ENCODE data around the gene CLIP4. TPM values are rescaled to one million over a fixed set of nuclear protein-coding genes. Genes with fewer than 3 reads are reported as not detected.

Gene CLIP4
- total and polyA plus RNA-seq, 2 of the 13 experiments (the other 11 are each of a cell fraction or from before 2014, with no cell fraction given) = 0.46 to 0.49 TPM

DNA sequence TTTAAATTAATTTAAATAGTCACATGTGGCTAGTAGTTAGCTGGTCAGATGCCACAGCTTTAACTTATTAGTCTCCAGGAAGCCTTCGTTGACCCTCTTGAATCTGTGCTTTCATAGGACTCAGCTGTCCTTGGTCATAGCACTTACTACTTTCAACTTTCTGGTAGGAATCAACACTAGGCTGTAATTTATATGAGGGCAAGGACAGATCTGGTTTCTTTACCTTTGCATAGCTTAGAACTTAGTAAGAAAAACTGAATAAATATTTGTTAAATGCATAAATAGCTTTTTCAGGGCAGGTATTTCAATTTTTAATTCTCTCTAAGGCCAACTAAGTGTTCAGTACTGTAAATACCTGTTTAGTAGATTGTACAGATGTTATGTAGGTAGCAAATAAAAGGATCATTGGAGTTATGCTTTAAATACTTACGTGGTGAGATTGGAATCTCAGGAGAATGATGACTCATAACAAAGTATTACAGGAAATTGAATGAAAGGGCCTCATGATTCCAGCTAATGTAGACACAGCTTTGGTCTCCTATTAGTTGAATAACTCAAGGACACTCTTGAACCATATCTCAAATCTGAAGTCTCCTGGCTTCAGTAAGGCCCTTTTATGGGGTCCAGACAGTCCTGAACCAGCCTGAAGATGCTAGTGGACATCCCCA lies 2.6 kb downstream of the CLIP4 start:
- in situ Hi-C loops (cut with HindIII; ENCODE audit: extremely low pct_ligation_motif_present, low pct_unique_long_range_greater_than_20kb) = no loop called here
- ATAC-seq (no peak; the same call in 2 of the 3 replicates), FAIRE-seq (no peak), DNase-seq (ENCODE audit: low spot score) (peak; percentile 72)
- no peak overlapping the region for H3K9ac ChIP-seq (ENCODE audit: insufficient read depth, low read depth, low read length)
- 24% methylated on average over 2 of the region's 2 CpGs for WGBS (ENCODE audit: low lambda C conversion rate)
- H3K4me1 ChIP-seq (ENCODE audit: insufficient read depth, low read length) = peaks cover 13% of the 10 kb centered on the region; the same call in 1 of the 2 replicates
- H3K4me2 ChIP-seq (ENCODE audit: low read depth, low read length) = no peak overlapping the region
- no peak overlapping the region for H2AFZ ChIP-seq (ENCODE audit: low read length)
- no peak overlapping the region for H3K27ac ChIP-seq (ENCODE audit: extremely low read length, insufficient read depth, low read length)
- H3K9me3 ChIP-seq (ENCODE audit: low read length) = no peaks in the 10 kb centered on the region
- ChIA-PET CTCF (ENCODE audit: low intra/inter-chr PET ratio, low total read pairs) (no interaction called here), POLR2A (interaction anchor here (1.9 to 2.2 kb wide), 2 partner anchors 9 to 11 kb away, joined by 7 to 11 read pairs; no protein-coding TSS in a partner anchor)
- TF ChIP-seq CBFB (CRISPR knock-in tag; IDR thresholded peaks at IDR 0.05) (no peak), EP300 (IDR thresholded peaks at IDR 0.05; ENCODE audit: low read depth in 2 of 2, low read length in 2 of 2) (peak in 1 of 2 experiments; percentile 40; a peak in 1 of 4 replicates), EP300 (CRISPR knock-in tag; IDR thresholded peaks at IDR 0.05; ENCODE audit: borderline replicate concordance) (no peak), SNRNP70 (IDR thresholded peaks at IDR 0.05; ENCODE audit: low read depth, low read length) (no peak), JARID2 (CRISPR knock-in tag; IDR thresholded peaks at IDR 0.05; ENCODE audit: insufficient replicate concordance) (no peak), ZNF501 (CRISPR knock-in tag; IDR thresholded peaks at IDR 0.05) (no peak), GATAD2A (CRISPR knock-in tag; IDR thresholded peaks at IDR 0.05) (0 out of 2 replicates have a peak, but pooled peaks have one; percentile 13), EED (CRISPR knock-in tag; IDR thresholded peaks at IDR 0.05) (no peak), FOSL2 (CRISPR knock-in tag; IDR thresholded peaks at IDR 0.05) (peak; percentile 54), ZFP37 (CRISPR knock-in tag; IDR thresholded peaks at IDR 0.05; ENCODE audit: borderline replicate concordance) (no peak), ZNF619 (CRISPR knock-in tag; IDR thresholded peaks at IDR 0.05) (no peak), TAF15 (IDR thresholded peaks at IDR 0.05; ENCODE audit: low read depth, low read length, poor library complexity, severe bottlenecking) (no peak)
- TF ChIP-seq, protein P1, sequence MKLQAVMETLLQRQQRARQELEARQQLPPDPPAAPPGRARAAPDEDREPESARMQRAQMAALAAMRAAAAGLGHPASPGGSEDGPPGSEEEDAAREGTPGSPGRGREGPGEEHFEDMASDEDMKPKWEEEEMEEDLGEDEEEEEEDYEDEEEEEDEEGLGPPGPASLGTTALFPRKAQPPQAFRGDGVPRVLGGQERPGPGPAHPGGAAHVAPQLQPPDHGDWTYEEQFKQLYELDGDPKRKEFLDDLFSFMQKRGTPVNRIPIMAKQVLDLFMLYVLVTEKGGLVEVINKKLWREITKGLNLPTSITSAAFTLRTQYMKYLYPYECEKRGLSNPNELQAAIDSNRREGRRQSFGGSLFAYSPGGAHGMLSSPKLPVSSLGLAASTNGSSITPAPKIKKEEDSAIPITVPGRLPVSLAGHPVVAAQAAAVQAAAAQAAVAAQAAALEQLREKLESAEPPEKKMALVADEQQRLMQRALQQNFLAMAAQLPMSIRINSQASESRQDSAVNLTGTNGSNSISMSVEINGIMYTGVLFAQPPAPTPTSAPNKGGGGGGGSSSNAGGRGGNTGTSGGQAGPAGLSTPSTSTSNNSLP (IDR thresholded peaks at IDR 0.05; ENCODE audit: low read depth, low read length) = peak; percentile 54; the same call in 1 of the 2 replicates
- intact Hi-C loops (cut with micrococcal nuclease; ENCODE audit: unreplicated experiment) = no loop called here
- no peak overlapping the region for H3K4me3 ChIP-seq (replicated peaks in 1 of 3; ENCODE audit: insufficient read depth in 1 of 3, low read depth in 2 of 3, low read length in 3 of 3)
- 0 out of 5 replicates have a peak, but pooled peaks cover 0 to 3% of the 10 kb centered on the region in 2 experiments for H3K27me3 ChIP-seq (ENCODE audit: control insufficient read depth in 1 of 2, insufficient read depth in 2 of 2, low read length in 2 of 2)
- H3K36me3 ChIP-seq (replicated peaks in 1 of 2; ENCODE audit: control insufficient read depth in 1 of 2, insufficient read depth in 2 of 2, low read length in 2 of 2) = no peaks in the 10 kb centered on the region
- no TSS peak for BruUV-seq (replicated peaks)
- H4K20me1 ChIP-seq (ENCODE audit: insufficient read depth, low read length) = no peaks in the 10 kb centered on the region
- no peaks in the 10 kb centered on the region for H3K79me2 ChIP-seq (ENCODE audit: insufficient read depth, low read length)
